NCI-H446 (cell line): ENCODE data around the gene MRRF.

Experiments
- DNase-seq, 2 experiments: peaks; one replicate each; lab custom pipeline; 2025; lab: John Stamatoyannopoulos, UW

Gene MRRF

DNA sequence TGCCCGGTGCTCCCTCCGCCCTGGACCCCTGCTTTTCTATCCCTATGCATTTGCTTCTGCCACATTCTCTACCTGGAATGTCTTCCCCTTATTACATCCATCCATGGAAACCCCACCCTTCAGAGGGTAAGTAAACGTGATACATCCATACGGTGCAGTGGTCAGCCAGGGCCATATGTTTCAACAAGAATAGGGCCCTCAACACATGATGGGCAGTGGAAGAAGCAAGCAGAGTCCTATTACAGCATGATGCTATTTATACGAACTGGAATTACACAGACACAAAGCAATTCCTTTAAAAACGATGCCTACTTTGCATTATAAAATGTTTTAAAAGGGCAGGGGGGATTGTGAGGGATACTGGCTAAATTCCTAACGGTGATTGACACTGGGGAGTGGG is 68.0 kb downstream of the MRRF start:
- no peak for DNase-seq

DNA sequence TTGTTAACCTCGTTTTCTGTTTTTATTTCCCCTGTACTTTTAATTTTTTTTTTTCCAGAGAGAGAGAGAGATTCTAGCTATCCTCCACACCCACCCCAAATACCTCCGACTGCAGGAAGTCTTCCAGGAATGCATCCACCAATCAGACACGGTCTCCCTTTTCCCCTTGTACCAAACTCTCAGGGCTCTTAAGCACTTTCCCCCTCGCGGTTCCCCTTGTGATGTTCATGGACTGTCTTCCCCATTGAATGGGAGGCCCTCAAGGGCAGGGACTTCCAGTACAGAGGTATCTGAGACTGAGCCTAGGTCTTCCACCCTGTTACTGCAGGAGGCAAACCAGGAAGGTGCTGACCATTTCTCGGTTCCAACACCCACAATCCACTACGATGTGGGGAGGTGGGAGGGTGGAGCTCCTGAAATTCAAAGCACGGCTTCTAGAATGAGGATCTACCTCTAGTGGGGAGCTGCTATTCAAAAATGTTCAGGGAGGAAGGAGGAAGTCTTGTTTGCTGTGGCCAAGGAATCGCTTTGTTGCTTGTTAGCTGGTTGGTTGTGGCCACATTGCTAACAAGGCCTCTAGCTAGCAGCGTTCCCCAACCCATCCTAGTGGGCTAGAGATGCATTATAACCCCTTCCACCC is 68.6 kb downstream of the MRRF start:
- DNase-seq: no peak

DNA sequence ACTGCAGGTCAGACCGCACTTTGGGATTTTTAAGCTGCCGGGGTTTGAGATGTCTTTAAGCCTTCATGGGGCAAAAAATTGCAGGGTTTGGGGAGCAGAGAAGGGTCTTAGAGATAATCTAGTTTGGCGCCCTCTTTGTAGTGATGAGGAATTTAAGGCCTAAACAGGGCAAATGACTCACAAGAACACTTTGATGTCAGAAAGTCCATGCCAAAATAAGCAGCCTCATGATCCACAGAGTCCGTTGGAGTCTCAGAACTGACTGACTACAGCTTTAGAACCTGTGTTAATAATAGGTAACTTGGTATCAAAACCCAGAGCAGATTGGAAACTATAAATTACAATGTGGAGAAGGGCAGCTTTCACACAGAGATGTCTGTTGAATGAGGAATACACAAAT is 70.2 kb downstream of the MRRF start:
- no peak for DNase-seq

DNA sequence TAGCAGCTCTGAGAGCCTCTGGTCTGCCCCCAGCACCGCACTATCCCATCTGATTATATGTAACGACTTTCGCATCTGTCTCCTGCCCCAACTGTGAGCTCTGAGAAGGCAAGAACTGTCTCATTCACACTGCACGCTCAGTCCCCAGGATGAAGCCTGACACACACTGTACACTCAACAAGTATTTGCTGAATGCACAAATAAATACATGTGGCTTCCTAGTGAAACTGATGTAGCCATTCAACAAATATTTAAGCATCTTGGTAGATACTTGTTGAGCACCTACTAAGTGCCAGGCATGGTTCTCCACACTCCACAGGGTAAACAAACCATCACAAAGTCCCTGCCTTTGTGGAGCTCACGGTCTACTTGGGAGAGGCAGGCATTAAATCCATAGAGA is 71.5 kb downstream of the MRRF start:
- DNase-seq: no peak

DNA sequence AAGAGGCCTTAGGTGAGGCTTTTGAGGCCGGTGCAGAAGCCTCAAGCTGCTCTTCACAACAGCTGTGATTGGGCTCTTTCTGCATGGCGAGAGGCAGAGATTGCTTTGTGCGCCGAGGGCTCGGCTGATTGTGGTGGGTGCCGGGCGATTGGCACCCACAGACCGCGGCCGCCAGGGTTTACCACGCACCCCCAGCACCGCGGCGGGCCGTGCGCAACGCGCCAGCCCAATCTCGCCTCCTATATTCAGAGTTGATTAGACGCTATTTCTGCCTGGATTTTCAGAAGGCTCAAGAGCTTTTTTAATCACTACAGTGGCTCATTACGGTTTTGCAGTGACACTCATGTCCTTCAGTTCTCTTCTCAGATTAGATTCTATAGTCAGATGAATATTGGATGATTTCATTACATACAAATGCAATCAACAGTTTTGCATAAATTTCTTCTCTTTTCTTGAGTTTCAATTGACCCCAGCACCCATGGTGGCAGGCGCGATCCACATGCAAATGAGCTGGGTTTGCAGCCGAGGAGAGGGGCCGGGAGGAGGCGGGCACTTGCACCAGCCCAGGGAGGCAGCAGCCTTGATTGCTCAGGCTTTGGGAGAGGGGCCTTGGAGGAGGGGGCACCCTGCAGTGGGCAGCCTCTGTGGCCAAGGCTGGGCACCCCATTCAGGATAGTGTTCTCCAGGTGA is 72.3 kb downstream of the MRRF start:
- no peak for DNase-seq

DNA sequence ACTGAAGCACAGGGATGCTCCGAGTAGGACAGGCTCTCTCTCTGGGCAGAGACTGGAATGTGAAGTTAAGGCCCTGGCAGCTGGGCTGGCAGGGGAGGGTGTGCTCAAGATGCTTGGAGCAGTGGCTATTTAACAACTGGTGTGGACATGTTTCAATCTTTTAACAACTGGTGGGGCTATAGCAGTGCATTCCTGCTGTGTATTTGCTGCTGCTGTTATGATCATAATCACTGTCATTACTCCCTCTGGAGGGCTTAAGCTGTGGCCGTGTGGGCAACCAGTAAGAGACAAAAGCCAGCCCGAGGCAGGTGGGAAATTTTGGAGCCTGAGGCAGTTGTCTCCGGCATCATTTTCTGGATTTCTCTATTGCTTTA is 72.9 kb downstream of the MRRF start:
- DNase-seq: no peak

DNA sequence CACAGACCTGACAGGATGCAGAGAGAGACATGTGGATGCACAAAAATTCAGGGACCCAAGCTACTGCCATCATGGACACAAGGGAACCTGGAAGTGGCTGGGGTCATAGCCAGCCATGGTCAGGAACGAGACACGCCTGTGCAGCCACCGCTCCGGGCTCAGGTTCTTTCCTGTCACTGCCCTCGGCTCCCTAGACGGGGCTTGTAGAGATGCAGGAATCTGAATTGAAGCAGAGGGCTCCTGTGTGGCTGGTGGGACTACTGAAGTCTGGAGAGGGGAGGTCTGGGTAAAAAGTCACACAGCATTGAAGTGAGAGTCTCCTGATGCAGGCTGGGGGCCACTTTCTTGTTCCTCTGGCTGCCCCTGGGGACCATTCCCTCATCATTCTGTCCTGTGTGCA is 73.9 kb downstream of the MRRF start:
- DNase-seq: no peak

DNA sequence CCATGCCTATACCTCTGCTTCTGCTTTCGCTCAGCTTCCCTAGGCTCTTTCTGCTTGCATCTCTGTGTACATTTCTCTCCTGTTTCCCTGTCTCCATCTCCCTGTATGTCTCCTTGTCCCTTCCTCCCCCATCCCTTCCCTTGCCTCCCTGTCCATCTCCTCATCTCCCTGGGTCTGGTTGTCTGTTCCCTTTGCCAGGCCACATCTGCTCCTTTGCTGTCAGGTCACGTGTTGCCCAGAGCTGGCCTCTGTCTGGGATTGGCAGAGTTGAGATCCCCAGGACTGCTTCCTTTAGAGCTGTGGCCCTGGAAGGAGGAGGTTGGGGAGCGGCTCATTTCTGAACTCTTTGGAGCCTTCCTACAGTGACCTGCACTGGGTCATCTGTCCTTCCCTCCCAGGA is 74.3 kb downstream of the MRRF start:
- DNase-seq: no peak

DNA sequence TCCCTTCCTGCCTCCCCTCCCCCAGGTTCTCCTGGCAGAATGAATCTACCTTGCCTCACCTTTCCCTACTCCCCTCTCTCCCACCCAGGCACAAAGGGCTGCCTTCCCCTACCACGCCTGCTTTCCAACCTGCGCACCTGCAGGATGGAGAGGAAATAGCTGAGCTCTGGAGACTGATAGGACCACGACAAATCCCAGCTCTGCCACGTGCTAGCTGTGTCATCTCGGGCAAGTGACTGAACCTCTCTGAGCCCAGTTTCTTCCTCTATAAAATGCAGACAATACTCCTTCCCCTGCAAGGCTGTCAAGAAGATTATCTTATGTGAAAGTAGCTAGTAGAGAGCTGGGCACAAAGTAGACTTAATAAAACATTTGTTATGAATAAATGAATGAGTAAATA is 74.9 kb downstream of the MRRF start:
- DNase-seq: no peak

DNA sequence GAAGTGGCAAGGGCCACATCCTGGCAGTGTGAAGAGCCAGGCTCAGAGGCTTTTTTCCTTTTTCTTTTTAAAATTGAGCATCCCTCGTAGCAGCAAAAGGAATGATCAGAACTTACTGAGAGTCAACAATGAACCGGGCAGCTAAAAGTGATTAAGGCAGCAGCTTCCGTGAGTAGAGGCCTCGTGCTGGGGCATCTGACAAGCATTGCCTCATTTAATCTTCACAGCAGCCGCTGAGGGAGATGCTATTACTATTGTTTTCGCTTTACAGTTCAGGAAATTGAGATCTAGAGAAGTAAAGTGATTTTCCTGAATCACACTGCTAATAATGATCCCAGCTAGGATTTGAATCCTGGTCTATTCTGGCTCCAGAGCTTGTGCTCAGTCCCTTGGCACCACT is 75.5 kb downstream of the MRRF start:
- DNase-seq: no peak

DNA sequence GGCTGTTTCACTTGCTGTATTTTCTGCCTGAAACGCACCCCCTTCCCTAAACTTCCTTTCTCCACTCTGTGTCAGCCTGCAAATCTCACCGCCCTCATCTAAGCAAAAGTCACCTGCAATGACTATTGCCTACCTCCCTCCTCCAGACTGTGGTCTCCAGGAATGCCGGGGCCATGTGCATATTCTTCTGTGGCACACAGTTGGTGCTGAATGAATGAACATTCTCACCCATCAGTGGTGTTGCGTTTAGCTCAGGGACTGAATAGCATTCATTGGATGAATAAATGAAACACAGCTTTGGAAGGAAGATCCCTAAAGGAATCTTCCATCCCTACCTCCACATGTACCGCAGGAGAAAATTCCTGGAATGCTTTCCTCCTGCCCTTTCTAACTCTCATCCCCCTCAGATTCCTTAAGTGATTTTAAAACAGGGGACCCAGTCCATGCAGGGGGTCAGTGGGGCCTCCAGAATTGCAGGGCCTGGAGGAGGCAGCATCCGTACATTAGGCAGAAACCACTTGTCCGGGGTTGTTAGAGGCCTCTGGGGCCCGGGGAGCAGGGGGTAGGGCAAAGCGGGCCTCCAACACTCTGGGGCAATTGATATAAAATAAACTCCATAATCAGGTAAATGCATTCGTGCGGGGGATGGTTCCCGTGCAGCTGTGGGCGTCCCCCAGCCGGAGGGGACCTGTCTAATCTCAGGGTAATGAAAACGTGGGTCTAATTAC is 77.8 kb downstream of the MRRF start:
- DNase-seq: no peak

DNA sequence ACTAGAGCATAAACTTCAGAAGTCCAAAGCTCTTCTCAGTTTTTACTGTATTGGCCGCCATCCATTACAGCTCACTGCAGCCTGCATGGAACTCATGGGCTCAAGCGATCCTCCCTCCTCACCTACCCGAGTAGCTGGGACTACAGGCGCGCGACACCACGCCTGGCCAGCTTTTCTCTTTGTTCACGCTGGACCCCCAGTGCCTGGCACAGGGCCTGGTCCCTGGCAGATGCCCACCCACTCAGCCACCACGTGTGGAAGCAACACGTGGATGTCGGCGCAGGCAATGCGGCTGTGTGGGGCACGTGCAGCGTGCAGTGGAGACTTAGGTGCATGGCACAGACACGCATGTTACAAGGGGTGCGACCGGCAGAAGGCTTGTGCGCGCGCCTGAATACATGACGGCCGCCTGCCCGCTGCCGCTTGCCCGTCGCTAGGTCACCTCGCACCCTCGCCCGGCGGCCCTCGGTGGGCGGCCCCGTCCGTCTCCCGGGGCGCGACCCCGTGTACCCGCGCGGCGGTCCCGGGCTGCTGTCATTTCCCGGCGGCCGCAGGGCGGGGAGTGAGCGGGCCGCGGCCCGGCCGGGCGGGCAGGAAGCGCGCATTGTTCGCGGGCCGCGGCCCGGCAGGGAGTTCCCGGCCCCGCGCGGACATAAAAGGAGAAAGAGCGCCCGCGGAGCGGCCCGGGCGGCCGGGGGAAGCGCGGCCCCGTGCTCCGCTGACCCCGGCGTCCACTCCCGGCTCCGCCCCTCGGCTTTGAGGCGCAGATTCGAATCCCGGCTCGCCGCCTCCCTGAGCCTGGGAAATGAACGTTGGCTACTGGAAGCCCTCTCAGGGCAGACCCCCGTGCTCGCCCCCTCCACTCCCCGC is 82.0 kb downstream of the MRRF start:
- DNase-seq: no peak

DNA sequence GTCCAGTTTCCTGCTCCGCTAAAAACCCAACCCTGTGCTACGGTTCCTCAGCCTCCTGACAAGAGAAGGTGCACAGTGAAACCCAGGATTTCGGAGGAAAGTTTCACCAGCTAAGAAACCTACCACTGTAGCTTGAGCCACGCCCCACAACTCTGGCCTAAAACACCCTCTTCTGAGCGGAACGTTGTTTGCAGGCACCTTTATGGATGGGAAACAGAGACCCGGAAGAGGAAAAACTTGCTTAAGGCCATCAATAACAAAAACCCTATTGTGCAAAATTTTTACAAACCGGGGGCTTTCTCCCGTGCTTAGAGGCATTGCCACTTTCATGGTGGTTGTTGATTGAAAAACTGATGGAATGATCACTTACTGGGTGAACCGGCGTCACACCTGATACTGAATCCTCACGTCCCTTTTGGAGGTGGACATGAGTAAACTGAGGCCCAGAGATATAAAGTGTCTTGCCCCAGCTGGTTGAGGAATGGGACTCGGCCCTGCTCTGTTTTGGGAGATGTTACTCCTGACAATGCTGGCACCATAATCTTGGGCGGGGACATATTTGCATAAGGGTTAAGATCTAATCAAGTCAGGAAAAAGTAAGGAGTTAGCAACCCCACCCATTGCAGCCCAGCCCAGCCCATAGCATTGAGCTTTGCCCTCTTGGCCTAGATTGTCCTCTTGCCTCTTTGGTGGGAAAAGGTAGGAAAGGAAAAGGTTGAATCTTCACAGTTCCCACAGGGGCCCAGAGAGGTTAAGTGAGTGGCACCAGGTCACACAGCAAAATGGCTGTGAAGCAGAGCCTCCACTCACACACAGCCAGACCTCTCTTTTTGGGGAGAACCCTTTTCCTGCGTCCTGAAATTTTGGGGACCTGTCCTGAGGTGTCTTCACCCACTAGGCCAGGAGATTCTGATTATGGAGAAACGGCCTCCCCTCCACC is 82.9 kb downstream of the MRRF start:
- no peak for DNase-seq

DNA sequence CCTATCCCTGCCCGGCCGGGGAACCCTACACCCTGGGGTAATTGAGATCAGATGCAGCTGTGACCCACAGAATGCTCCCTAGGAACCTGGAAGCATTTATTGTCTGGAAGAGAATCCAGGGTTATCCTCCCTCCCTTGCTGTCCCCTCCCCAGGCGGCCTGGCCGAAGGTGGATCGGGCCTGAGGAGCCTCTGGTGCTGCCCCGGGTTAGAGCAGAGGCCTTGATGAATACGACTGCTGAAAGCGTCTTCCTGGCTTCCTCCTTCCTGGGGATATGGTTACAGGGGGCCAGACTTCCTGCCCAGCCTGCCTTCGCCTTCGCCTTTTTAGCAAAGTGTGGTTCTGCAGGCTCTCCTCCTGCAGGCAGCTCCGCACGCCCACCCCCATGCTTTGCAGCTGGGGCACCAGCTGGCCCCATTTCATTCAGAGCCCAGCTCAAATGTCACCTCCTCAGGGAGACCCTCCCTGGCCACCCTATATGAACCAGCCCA is 83.7 kb downstream of the MRRF start:
- no peak for DNase-seq

DNA sequence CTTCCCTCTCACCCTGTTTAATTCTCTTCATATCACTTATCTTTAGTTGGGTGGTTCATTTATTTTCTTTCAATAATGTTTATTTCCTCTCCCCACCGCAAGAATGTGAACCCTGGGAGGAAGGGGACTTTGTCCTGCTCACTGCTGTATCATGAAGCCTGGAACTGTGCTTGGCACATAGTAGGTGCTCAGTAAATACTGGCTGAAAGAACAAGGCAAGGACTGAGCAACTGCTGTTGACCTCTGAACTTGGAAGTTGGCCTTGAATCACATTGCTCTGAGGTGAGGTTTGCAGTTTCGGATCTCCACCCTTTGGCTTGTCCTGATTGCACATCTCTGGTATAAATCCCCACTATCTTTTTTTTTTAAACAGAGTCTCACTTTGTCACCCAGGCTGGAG is 84.1 kb downstream of the MRRF start:
- no peak for DNase-seq

DNA sequence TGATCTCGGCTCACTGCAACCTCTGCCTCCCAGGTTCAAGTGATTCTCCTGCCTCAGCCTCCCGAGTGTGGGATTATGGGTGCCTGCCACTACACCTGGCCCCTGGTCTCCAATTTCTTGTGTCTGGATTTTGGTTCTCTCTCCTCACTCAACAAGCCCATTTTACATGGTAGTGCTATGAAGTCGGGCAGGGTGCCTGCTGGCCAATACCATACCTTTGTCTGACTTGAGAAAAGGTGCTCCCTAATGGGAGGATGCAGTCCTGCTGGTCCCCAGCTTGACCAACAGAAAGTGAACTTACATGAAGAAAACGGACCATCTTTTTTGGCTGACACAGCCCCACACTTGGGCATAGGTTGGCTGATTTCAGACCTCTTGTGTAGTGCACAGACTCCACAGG is 84.5 kb downstream of the MRRF start:
- DNase-seq: no peak

DNA sequence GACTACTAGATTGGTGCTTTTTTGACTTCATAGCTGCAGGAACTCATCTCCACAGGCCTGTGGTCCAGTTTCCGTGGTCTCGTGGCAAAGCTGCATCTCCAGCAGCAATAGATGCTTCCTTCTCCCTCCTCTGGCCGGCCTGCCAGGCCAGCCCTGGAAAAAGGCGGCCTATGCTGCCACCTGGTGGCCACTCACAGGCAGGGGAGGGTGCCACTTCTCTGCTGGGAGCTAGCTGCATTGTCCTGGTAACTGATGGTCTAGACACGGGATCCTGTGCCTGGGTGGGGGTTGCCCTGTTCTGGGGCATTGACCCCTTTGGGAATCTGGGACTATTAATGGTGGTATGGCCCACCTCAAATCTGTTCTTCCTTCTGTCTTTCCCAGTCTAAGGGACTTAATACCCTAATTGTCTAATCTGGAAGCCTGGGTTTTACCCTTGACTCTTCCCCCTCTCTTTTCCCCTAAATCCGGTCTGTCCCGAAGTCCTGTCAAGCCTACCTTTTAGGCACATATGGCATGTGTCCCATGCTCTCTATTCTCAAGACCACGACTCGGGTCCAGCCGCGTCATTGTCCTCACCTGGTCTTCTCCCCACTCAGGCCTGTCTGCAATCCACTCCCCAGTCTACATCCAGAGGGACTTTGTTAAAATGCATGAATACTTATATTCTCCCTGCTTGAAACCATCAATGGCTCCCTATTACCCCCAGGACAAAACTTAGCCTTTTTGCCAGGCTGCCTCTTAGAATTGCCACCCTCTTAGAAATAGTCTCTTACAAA is 86.1 kb downstream of the MRRF start:
- peak; percentile 7 to 63 for DNase-seq

DNA sequence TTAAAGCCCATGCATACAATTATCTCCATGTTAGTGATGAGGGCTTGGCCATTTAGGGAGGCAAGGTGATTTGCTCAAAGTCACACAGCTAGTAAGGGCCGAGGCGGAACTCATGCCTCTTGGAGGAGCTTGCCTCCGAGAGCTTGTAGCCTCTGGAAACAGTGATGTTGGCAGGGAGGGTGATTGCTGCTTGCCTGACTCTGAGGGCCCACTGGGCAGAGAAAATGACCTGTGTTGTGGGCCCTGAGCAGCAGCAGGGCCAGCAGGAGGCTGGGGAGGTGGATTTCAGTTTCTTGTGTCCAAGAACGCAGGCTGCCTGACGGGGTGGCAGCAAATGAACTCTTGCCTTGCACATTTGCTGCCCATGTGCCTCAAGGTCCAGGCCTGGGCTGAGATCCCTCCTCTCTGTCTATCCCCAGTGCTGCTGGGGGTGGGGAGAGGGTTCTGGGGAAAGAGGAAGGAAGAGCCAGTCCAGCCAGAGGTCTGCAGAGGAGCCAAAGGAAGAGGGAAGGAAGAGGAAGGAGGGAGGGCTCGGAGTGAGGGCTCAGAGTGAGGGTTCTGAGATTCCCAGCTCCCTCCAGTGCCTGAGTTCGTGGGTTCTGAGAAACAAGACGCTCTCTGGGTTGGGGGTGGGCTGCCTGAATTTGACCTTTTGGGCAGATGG is 90.0 kb downstream of the MRRF start:
- DNase-seq: no peak

DNA sequence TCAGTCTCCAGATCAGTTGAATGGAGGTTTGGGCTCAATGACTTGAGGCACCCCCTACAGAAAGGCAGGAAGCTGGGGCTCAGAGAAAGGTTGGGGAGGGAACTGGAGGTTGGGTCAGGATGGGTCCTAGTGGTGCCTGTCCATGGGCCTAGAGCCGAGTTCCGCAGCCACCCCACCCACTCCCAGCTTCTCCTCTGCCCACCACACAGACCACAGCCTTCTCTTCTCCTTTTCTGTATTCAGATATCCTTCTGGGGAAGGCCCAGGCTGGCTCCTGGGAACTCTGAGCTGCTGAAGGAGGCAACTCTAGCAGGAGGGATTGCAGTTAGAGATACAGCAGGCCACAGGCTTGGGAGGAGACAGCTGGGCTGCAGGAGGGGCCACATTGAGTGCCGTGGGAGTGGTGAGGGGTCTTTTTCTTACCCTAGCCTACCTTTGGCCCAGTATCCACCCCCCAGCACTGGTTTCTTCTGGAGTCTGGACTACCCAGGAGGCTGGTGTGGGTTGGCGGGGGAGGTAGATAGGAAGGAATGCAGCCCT is 90.7 kb downstream of the MRRF start:
- no peak for DNase-seq

DNA sequence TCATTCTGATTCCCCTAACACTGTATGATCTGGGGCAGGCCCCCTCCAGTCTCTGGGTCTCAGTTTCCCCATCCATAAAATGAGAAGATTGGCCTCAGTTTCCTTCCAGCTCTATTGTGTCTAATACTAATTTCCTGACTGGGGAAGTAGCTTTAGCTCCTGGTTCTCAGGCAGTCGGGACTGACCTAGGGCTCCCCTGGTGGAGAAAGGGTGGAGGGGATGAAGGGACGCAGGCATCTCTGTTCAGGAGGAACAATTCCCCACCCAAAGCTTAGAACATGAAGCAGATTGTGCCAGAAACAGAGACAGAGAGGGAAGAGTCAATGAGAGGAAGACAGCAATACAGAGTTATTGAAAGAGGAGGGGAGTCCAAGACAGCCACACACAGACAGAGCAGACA is 91.9 kb downstream of the MRRF start:
- no peak for DNase-seq
